ENCODE results near the gene INTS14.

INTS14 gene

GRCh38 chr15:65638109-65638508, 27.2 kb upstream of the INTS14 start:
- WGBS (ENCODE audit: extremely low coverage, insufficient coverage, low lambda C conversion rate), result no CpG with 5 or more reads among the region's 5 CpGs
- Histone ChIP-seq H3K4me1 (ENCODE audit: control insufficient read depth, low read depth, low read length) (no peaks in the 10 kb centered on the region), H3K4me2 (ENCODE audit: low read length) (no peak overlapping the region), H2BK5ac (ENCODE audit: low read length) (no peak overlapping the region), H2BK15ac (replicated peaks; ENCODE audit: low read depth) (no peak overlapping the region), H3K56ac (ENCODE audit: low read length) (no peak overlapping the region), H2BK120ac (ENCODE audit: low read depth, low read length) (no peak overlapping the region), H3K79me2 (ENCODE audit: control insufficient read depth, insufficient read depth, low read length) (no peaks in the 10 kb centered on the region), H2AK5ac (ENCODE audit: low read length) (no peak overlapping the region), H3K18ac (ENCODE audit: low read length) (no peak overlapping the region), H3K4me3 (ENCODE audit: low read length) (no peak overlapping the region), H3K9ac (ENCODE audit: low read length) (no peak overlapping the region), H3K36me3 (ENCODE audit: control insufficient read depth, insufficient read depth, low read length) (no peaks in the 10 kb centered on the region), H3K27me3 (ENCODE audit: insufficient read depth, low read length, poor library complexity) (no peaks in the 10 kb centered on the region), H3K27ac (ENCODE audit: low read depth, low read length) (no peak overlapping the region), H4K5ac (ENCODE audit: low read length) (no peak overlapping the region), H3K4ac (ENCODE audit: low read depth, low read length) (no peak overlapping the region), H3K23ac (ENCODE audit: low read length) (no peak overlapping the region), H3K79me1 (ENCODE audit: low read length) (no peaks in the 10 kb centered on the region), H4K8ac (ENCODE audit: low read depth, low read length) (no peak overlapping the region)
- DNase-seq, result peak; percentile 42

- H2BK120ac ChIP-seq (ENCODE audit: low read depth, low read length), result no peak overlapping the region
- H3K27me3 ChIP-seq (ENCODE audit: insufficient read depth, low read length, poor library complexity), result no peaks in the 10 kb centered on the region
- no peak overlapping the region for H4K8ac ChIP-seq (ENCODE audit: low read depth, low read length)
- H3K56ac ChIP-seq (ENCODE audit: low read length), result no peak overlapping the region
- H3K4ac ChIP-seq (ENCODE audit: low read depth, low read length), result no peak overlapping the region
- no peak overlapping the region for H4K5ac ChIP-seq (ENCODE audit: low read length)
- no peak overlapping the region for H2BK5ac ChIP-seq (ENCODE audit: low read length)
- DNase-seq, result no peak
- no peak overlapping the region for H3K27ac ChIP-seq (ENCODE audit: low read depth, low read length)
- H3K4me2 ChIP-seq (ENCODE audit: low read length), result no peak overlapping the region
- H2AK5ac ChIP-seq (ENCODE audit: low read length), result no peak overlapping the region
- H3K18ac ChIP-seq (ENCODE audit: low read length), result no peak overlapping the region
- no peak overlapping the region for H2BK15ac ChIP-seq (replicated peaks; ENCODE audit: low read depth)
- H3K4me3 ChIP-seq (ENCODE audit: low read length), result no peak overlapping the region
- H3K79me1 ChIP-seq (ENCODE audit: low read length), result no peaks in the 10 kb centered on the region
- no CpG with 5 or more reads among the region's 1 CpG for WGBS (ENCODE audit: extremely low coverage, insufficient coverage, low lambda C conversion rate)
- no peaks in the 10 kb centered on the region for H3K79me2 ChIP-seq (ENCODE audit: control insufficient read depth, insufficient read depth, low read length)
- H3K36me3 ChIP-seq (ENCODE audit: control insufficient read depth, insufficient read depth, low read length), result no peaks in the 10 kb centered on the region
- no peak overlapping the region for H3K23ac ChIP-seq (ENCODE audit: low read length)
- no peak overlapping the region for H3K9ac ChIP-seq (ENCODE audit: low read length)
- no peaks in the 10 kb centered on the region for H3K4me1 ChIP-seq (ENCODE audit: control insufficient read depth, low read depth, low read length)
Measured at GRCh38 chr15:65634356-65634755, 23.4 kb upstream of the INTS14 start.

- H3K79me1 ChIP-seq (ENCODE audit: low read length), result no peaks in the 10 kb centered on the region
- no peak overlapping the region for H4K8ac ChIP-seq (ENCODE audit: low read depth, low read length)
- no peak overlapping the region for H2BK120ac ChIP-seq (ENCODE audit: low read depth, low read length)
- H3K18ac ChIP-seq (ENCODE audit: low read length), result no peak overlapping the region
- no peak overlapping the region for H3K56ac ChIP-seq (ENCODE audit: low read length)
- no peak overlapping the region for H3K4me3 ChIP-seq (ENCODE audit: low read length)
- H2BK5ac ChIP-seq (ENCODE audit: low read length), result no peak overlapping the region
- no peak overlapping the region for H2BK15ac ChIP-seq (replicated peaks; ENCODE audit: low read depth)
- H3K27ac ChIP-seq (ENCODE audit: low read depth, low read length), result no peak overlapping the region
- no peak overlapping the region for H3K4ac ChIP-seq (ENCODE audit: low read depth, low read length)
- DNase-seq, result no peak
- no peaks in the 10 kb centered on the region for H3K36me3 ChIP-seq (ENCODE audit: control insufficient read depth, insufficient read depth, low read length)
- H3K23ac ChIP-seq (ENCODE audit: low read length), result no peak overlapping the region
- no peak overlapping the region for H3K9ac ChIP-seq (ENCODE audit: low read length)
- no peaks in the 10 kb centered on the region for H3K27me3 ChIP-seq (ENCODE audit: insufficient read depth, low read length, poor library complexity)
- no peaks in the 10 kb centered on the region for H3K79me2 ChIP-seq (ENCODE audit: control insufficient read depth, insufficient read depth, low read length)
- no peak overlapping the region for H2AK5ac ChIP-seq (ENCODE audit: low read length)
- no peaks in the 10 kb centered on the region for H3K4me1 ChIP-seq (ENCODE audit: control insufficient read depth, low read depth, low read length)
- WGBS (ENCODE audit: extremely low coverage, insufficient coverage, low lambda C conversion rate), result no CpG with 5 or more reads among the region's 2 CpGs
- no peak overlapping the region for H4K5ac ChIP-seq (ENCODE audit: low read length)
- H3K4me2 ChIP-seq (ENCODE audit: low read length), result no peak overlapping the region
Measured at GRCh38 chr15:65633752-65634151, 22.8 kb upstream of the INTS14 start.

- no peak overlapping the region for H2BK5ac ChIP-seq (ENCODE audit: low read length)
- H2BK15ac ChIP-seq (replicated peaks; ENCODE audit: low read depth), result no peak overlapping the region
- H3K18ac ChIP-seq (ENCODE audit: low read length), result no peak overlapping the region
- no peaks in the 10 kb centered on the region for H3K4me1 ChIP-seq (ENCODE audit: control insufficient read depth, low read depth, low read length)
- H2AK5ac ChIP-seq (ENCODE audit: low read length), result no peak overlapping the region
- no peaks in the 10 kb centered on the region for H3K27me3 ChIP-seq (ENCODE audit: insufficient read depth, low read length, poor library complexity)
- H3K23ac ChIP-seq (ENCODE audit: low read length), result no peak overlapping the region
- H3K4me3 ChIP-seq (ENCODE audit: low read length), result no peak overlapping the region
- H4K5ac ChIP-seq (ENCODE audit: low read length), result no peak overlapping the region
- H3K36me3 ChIP-seq (ENCODE audit: control insufficient read depth, insufficient read depth, low read length), result no peaks in the 10 kb centered on the region
- H3K79me1 ChIP-seq (ENCODE audit: low read length), result no peaks in the 10 kb centered on the region
- no peak overlapping the region for H3K4me2 ChIP-seq (ENCODE audit: low read length)
- H2BK120ac ChIP-seq (ENCODE audit: low read depth, low read length), result no peak overlapping the region
- no peak overlapping the region for H3K56ac ChIP-seq (ENCODE audit: low read length)
- H3K4ac ChIP-seq (ENCODE audit: low read depth, low read length), result no peak overlapping the region
- H3K27ac ChIP-seq (ENCODE audit: low read depth, low read length), result no peak overlapping the region
- H3K79me2 ChIP-seq (ENCODE audit: control insufficient read depth, insufficient read depth, low read length), result no peaks in the 10 kb centered on the region
- no peak overlapping the region for H3K9ac ChIP-seq (ENCODE audit: low read length)
- peak; percentile 42 for DNase-seq
- WGBS (ENCODE audit: extremely low coverage, insufficient coverage, low lambda C conversion rate), result no CpG with 5 or more reads among the region's 4 CpGs
- H4K8ac ChIP-seq (ENCODE audit: low read depth, low read length), result no peak overlapping the region
Measured at GRCh38 chr15:65632780-65633375, 21.9 kb upstream of the INTS14 start.

GRCh38 chr15:65631503-65631902, 20.6 kb upstream of the INTS14 start:
- no CpG with 5 or more reads among the region's 6 CpGs for WGBS (ENCODE audit: extremely low coverage, insufficient coverage, low lambda C conversion rate)
- H3K4me1 ChIP-seq (ENCODE audit: control insufficient read depth, low read depth, low read length), result no peaks in the 10 kb centered on the region
- H3K4me3 ChIP-seq (ENCODE audit: low read length), result no peak overlapping the region
- H3K79me2 ChIP-seq (ENCODE audit: control insufficient read depth, insufficient read depth, low read length), result no peaks in the 10 kb centered on the region
- H3K79me1 ChIP-seq (ENCODE audit: low read length), result no peaks in the 10 kb centered on the region
- no peak overlapping the region for H3K23ac ChIP-seq (ENCODE audit: low read length)
- H3K9ac ChIP-seq (ENCODE audit: low read length), result no peak overlapping the region
- no peak overlapping the region for H3K4ac ChIP-seq (ENCODE audit: low read depth, low read length)
- no peaks in the 10 kb centered on the region for H3K36me3 ChIP-seq (ENCODE audit: control insufficient read depth, insufficient read depth, low read length)
- H2BK5ac ChIP-seq (ENCODE audit: low read length), result no peak overlapping the region
- H2AK5ac ChIP-seq (ENCODE audit: low read length), result no peak overlapping the region
- H3K4me2 ChIP-seq (ENCODE audit: low read length), result no peak overlapping the region
- H4K5ac ChIP-seq (ENCODE audit: low read length), result no peak overlapping the region
- no peak overlapping the region for H4K8ac ChIP-seq (ENCODE audit: low read depth, low read length)
- H3K56ac ChIP-seq (ENCODE audit: low read length), result no peak overlapping the region
- DNase-seq, result no peak
- no peaks in the 10 kb centered on the region for H3K27me3 ChIP-seq (ENCODE audit: insufficient read depth, low read length, poor library complexity)
- no peak overlapping the region for H2BK15ac ChIP-seq (replicated peaks; ENCODE audit: low read depth)
- no peak overlapping the region for H3K27ac ChIP-seq (ENCODE audit: low read depth, low read length)
- H3K18ac ChIP-seq (ENCODE audit: low read length), result no peak overlapping the region
- H2BK120ac ChIP-seq (ENCODE audit: low read depth, low read length), result no peak overlapping the region

GRCh38 chr15:65630760-65631159, 19.8 kb upstream of the INTS14 start:
- no peak overlapping the region for H3K9ac ChIP-seq (ENCODE audit: low read length)
- H3K23ac ChIP-seq (ENCODE audit: low read length), result no peak overlapping the region
- no peaks in the 10 kb centered on the region for H3K27me3 ChIP-seq (ENCODE audit: insufficient read depth, low read length, poor library complexity)
- H3K4me1 ChIP-seq (ENCODE audit: control insufficient read depth, low read depth, low read length), result no peaks in the 10 kb centered on the region
- H3K27ac ChIP-seq (ENCODE audit: low read depth, low read length), result no peak overlapping the region
- no peak overlapping the region for H2AK5ac ChIP-seq (ENCODE audit: low read length)
- H2BK120ac ChIP-seq (ENCODE audit: low read depth, low read length), result no peak overlapping the region
- H2BK5ac ChIP-seq (ENCODE audit: low read length), result no peak overlapping the region
- no peak overlapping the region for H3K4me2 ChIP-seq (ENCODE audit: low read length)
- H3K4me3 ChIP-seq (ENCODE audit: low read length), result no peak overlapping the region
- no peak overlapping the region for H3K56ac ChIP-seq (ENCODE audit: low read length)
- H2BK15ac ChIP-seq (replicated peaks; ENCODE audit: low read depth), result no peak overlapping the region
- no peaks in the 10 kb centered on the region for H3K79me1 ChIP-seq (ENCODE audit: low read length)
- no CpG with 5 or more reads among the region's 5 CpGs for WGBS (ENCODE audit: extremely low coverage, insufficient coverage, low lambda C conversion rate)
- no peak overlapping the region for H3K4ac ChIP-seq (ENCODE audit: low read depth, low read length)
- H4K5ac ChIP-seq (ENCODE audit: low read length), result no peak overlapping the region
- no peaks in the 10 kb centered on the region for H3K79me2 ChIP-seq (ENCODE audit: control insufficient read depth, insufficient read depth, low read length)
- H3K36me3 ChIP-seq (ENCODE audit: control insufficient read depth, insufficient read depth, low read length), result no peaks in the 10 kb centered on the region
- no peak for DNase-seq
- H3K18ac ChIP-seq (ENCODE audit: low read length), result no peak overlapping the region
- H4K8ac ChIP-seq (ENCODE audit: low read depth, low read length), result no peak overlapping the region

Measured in mesendoderm (in vitro differentiated cells).